NCI-H748 (cell line): ENCODE data around the gene MAP7D2.

Source experiments
- DNase-seq: peaks from one replicate; lab custom pipeline; 2025; ENCODE audit not compliant: unreplicated experiment; lab: John Stamatoyannopoulos, UW

Gene MAP7D2

GRCh38 chrX:19975845-19976244 is 140.9 kb downstream of the MAP7D2 start:
- no peak for DNase-seq

- no peak for DNase-seq
Measured at GRCh38 chrX:19972984-19973383, 143.7 kb downstream of the MAP7D2 start.

GRCh38 chrX:19968276-19968675 is 148.4 kb downstream of the MAP7D2 start:
- DNase-seq, result no peak

- DNase-seq, result no peak
Measured at GRCh38 chrX:19966056-19966455, 150.7 kb downstream of the MAP7D2 start.

DNA sequence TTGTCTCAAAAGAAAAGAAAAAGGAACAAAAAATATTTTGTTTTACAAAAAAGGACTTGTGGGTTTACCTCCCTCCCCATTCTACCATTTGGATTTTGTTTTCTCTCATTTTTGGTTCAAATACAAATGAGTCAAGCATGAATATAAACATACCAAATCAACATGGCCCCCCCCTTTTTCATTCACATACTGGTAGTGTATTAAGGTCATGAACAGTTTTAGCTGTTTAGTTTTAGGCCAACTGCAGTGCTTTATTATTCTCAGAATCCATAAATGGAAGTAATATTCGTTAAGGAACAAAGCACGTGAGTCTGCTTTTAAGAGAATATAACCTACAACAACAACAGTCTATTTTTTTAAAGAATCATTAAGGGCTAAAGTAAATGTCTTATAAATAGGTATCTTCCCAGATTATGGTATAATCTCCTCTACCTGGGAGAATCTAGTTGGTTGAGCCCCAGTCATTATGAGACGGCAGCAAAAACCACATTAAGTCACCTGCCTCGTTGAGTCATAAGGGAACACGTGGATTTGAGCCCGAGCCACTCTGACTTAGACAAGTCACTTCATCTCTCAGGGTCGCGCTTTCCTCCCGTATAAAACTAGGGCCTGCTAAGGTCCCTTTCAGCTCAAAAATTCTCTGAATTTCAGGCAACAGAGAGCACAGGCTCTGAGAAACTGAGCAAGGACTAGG is 152.5 kb downstream of the MAP7D2 start:
- no peak for DNase-seq

- no peak for DNase-seq
Measured at GRCh38 chrX:19960913-19961312, 155.8 kb downstream of the MAP7D2 start.

DNA sequence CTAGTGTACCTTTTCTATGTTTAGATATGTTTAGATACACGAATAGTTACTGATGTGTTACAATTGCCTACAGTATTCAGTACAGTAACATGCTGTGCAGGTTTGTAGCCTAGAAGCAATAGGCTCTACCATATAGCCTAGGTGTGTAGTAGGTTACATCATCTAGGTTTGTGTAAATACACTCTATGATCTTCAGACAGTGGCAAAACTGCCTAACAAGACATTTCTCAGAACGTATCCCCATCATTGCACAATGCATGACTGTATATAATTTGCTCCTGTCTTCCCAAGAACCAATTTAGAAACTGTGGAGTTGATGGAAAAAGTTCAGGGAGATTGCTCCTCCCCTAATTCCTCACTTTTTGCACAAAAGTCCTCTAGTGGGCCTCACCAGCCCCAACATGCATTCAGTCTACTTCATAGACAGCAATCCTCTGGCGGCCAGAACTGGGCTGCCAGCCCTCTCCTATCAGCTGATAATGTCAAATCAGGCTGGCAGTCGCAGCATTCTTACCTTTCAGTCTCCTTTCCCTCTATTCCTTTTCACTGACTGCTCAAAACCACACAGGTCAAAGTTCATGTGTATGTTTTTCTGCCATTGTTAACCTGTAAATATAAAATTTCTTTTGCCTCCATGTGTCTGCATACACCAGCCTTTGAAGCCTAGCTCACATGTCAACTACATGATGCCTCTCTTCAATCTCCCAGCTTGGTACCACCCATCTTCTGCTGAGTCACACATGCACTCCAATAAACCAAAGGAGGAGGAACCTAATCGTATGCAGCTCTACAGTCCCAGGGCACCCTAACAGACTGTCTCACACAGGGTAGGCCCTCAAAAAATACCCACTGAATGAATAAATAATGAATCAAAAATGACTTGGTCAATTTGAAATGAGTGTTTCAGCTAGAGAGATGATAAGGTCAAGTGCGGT is 157.9 kb downstream of the MAP7D2 start:
- DNase-seq, result no peak

- DNase-seq, result no peak
Measured at GRCh38 chrX:19956923-19957322, 159.8 kb downstream of the MAP7D2 start.
